ENCODE results near the gene SERP2. TPM values are rescaled to one million over a fixed set of nuclear protein-coding genes. Genes with fewer than 3 reads are reported as not detected.

Gene SERP2
- total and polyA plus RNA-seq, 2 donors (not counting 1 experiment from before 2014, with no cell fraction given), result 0.43 TPM; not detected in 1

DNA sequence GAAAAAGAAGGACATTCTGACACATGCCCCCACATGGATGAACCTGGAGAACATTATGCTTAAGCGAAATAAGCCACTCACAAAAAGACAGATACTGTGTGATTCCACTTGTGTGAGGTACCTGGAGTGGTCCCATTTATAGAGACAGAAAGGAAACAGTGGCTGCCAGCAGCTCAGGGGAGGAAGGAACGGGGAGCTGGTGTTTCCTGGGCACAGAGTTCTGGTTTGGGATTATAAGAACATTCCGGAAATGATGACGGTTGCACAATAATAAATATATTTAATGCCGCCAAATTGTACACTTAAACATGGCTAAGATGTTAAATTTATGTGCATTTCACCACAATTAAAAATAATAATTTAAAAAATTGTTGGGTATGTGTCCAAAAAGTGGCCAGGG lies 33.0 kb downstream of the SERP2 start:
- H3K27me3 ChIP-seq (replicated peaks in 1 of 4; ENCODE audit: control extremely low read depth in 1 of 4, control insufficient read depth in 3 of 4, insufficient read depth in 4 of 4, low read length in 3 of 4), result peaks cover 0 to 2% (median 0%) of the 10 kb centered on the region in 4 experiments
- H3K36me3 ChIP-seq (replicated peaks in 1 of 2; ENCODE audit: control extremely low read depth in 1 of 2, control insufficient read depth in 1 of 2, extremely low read depth in 1 of 2, insufficient read depth in 2 of 2, low read length in 1 of 2), result no peaks in the 10 kb centered on the region
- H3K27ac ChIP-seq (ENCODE audit: low read length in 2 of 2), result no peak overlapping the region
- H3K9me3 ChIP-seq (ENCODE audit: control extremely low read depth in 1 of 3, control insufficient read depth in 2 of 3, insufficient read depth in 1 of 3, low read length in 2 of 3), result no peaks in the 10 kb centered on the region
- no peak overlapping the region for H3K4me2 ChIP-seq (replicated peaks; ENCODE audit: low read depth, low read length, poor library complexity, severe bottlenecking)
- intact Hi-C loops (cut with micrococcal nuclease), result no loop called here
- no peaks in the 10 kb centered on the region for H3K79me2 ChIP-seq (ENCODE audit: control insufficient read depth, insufficient read depth, low read length)
- no peak for TF ChIP-seq EZH2 (IDR thresholded peaks at IDR 0.05; ENCODE audit: borderline replicate concordance, insufficient read depth, low read depth, low read length, poor library complexity, severe bottlenecking)
- TF ChIP-seq, protein P1, sequence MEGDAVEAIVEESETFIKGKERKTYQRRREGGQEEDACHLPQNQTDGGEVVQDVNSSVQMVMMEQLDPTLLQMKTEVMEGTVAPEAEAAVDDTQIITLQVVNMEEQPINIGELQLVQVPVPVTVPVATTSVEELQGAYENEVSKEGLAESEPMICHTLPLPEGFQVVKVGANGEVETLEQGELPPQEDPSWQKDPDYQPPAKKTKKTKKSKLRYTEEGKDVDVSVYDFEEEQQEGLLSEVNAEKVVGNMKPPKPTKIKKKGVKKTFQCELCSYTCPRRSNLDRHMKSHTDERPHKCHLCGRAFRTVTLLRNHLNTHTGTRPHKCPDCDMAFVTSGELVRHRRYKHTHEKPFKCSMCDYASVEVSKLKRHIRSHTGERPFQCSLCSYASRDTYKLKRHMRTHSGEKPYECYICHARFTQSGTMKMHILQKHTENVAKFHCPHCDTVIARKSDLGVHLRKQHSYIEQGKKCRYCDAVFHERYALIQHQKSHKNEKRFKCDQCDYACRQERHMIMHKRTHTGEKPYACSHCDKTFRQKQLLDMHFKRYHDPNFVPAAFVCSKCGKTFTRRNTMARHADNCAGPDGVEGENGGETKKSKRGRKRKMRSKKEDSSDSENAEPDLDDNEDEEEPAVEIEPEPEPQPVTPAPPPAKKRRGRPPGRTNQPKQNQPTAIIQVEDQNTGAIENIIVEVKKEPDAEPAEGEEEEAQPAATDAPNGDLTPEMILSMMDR (IDR thresholded peaks at IDR 0.05), result no peak
- Mint-ChIP-seq H3K27me3 (peaks cover 26% of the 10 kb centered on the region), H3K27ac (no peak overlapping the region), H3K4me3 (no peak overlapping the region), H3K4me1 (no peaks in the 10 kb centered on the region), H3K9me3 (ENCODE audit: insufficient read depth) (no peaks in the 10 kb centered on the region)
- DNase-seq, result no peak
- ATAC-seq (ENCODE audit: low read depth), result no peak
- whole genome bisulfite sequencing (ENCODE audit: insufficient coverage), result no CpG with 5 or more reads among the region's 5 CpGs
- CTCF ChIA-PET, result interaction anchor here (0.7 kb wide), 1 partner anchor 32 kb away, joined by 3 read pairs; no protein-coding TSS in a partner anchor
- H3K9ac ChIP-seq (ENCODE audit: low read length), result no peak overlapping the region
- POLR2A ChIA-PET, result no interaction called here
- H3K4me1 ChIP-seq (ENCODE audit: control insufficient read depth in 2 of 2, insufficient read depth in 2 of 2, low read length in 2 of 2), result no peaks in the 10 kb centered on the region
- no peak overlapping the region for H3K4me3 ChIP-seq (ENCODE audit: control extremely low read depth in 1 of 5, extremely low read depth in 1 of 5, insufficient read depth in 1 of 5, low read depth in 2 of 5, low read length in 4 of 5)
- H2AFZ ChIP-seq (ENCODE audit: insufficient read depth, low read depth, low read length, poor library complexity, severe bottlenecking), result no peak overlapping the region
- H4K20me1 ChIP-seq (ENCODE audit: control insufficient read depth, insufficient read depth, low read length, poor library complexity, severe bottlenecking), result no peaks in the 10 kb centered on the region

DNA sequence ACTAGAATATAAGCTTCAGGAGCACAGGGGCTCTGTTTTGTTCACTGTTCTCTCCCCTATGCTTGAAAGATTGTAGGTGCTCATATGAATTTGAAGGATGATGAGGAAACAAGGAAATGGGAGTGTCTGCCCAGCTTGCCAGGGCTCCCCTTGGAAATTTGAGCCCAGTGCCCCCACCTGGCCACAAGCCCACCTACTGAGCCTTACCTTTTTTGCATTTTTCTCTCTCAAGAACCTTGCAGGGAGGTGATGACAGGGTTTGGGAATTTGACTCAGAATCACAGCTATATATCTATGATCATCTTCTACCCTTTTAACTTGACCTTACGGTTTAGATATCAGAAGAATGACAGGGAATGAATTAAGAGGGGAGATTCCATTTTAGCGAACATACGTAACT lies 33.8 kb downstream of the SERP2 start:
- no peak overlapping the region for H3K4me3 Mint-ChIP-seq
- H3K4me2 ChIP-seq (replicated peaks; ENCODE audit: low read depth, low read length, poor library complexity, severe bottlenecking), result no peak overlapping the region
- H3K27me3 ChIP-seq (replicated peaks in 1 of 4; ENCODE audit: control extremely low read depth in 1 of 4, control insufficient read depth in 3 of 4, insufficient read depth in 4 of 4, low read length in 3 of 4), result peaks cover 0 to 2% (median 0%) of the 10 kb centered on the region in 4 experiments
- H3K4me3 ChIP-seq (ENCODE audit: control extremely low read depth in 1 of 5, extremely low read depth in 1 of 5, insufficient read depth in 1 of 5, low read depth in 2 of 5, low read length in 4 of 5), result no peak overlapping the region
- no peaks in the 10 kb centered on the region for H3K4me1 Mint-ChIP-seq
- no peaks in the 10 kb centered on the region for H3K79me2 ChIP-seq (ENCODE audit: control insufficient read depth, insufficient read depth, low read length)
- ATAC-seq (ENCODE audit: low read depth) (no peak), DNase-seq (no peak)
- no peak overlapping the region for H3K27ac Mint-ChIP-seq
- no peak overlapping the region for H3K27ac ChIP-seq (ENCODE audit: low read length in 2 of 2)
- no peaks in the 10 kb centered on the region for H3K36me3 ChIP-seq (replicated peaks in 1 of 2; ENCODE audit: control extremely low read depth in 1 of 2, control insufficient read depth in 1 of 2, extremely low read depth in 1 of 2, insufficient read depth in 2 of 2, low read length in 1 of 2)
- no peak overlapping the region for H3K9ac ChIP-seq (ENCODE audit: low read length)
- H2AFZ ChIP-seq (ENCODE audit: insufficient read depth, low read depth, low read length, poor library complexity, severe bottlenecking), result no peak overlapping the region
- no peaks in the 10 kb centered on the region for H3K9me3 Mint-ChIP-seq (ENCODE audit: insufficient read depth)
- TF ChIP-seq EZH2 (IDR thresholded peaks at IDR 0.05; ENCODE audit: borderline replicate concordance, insufficient read depth, low read depth, low read length, poor library complexity, severe bottlenecking), result no peak
- TF ChIP-seq, protein P1 (IDR thresholded peaks at IDR 0.05), result no peak
- POLR2A ChIA-PET, result no interaction called here
- H3K4me1 ChIP-seq (ENCODE audit: control insufficient read depth in 2 of 2, insufficient read depth in 2 of 2, low read length in 2 of 2), result no peaks in the 10 kb centered on the region
- 88% methylated on average over 2 of the region's 3 CpGs for WGBS (ENCODE audit: insufficient coverage)
- no peaks in the 10 kb centered on the region for H4K20me1 ChIP-seq (ENCODE audit: control insufficient read depth, insufficient read depth, low read length, poor library complexity, severe bottlenecking)
- CTCF ChIA-PET, result interaction anchor here (0.7 kb wide), 1 partner anchor 31 kb away, joined by 3 read pairs; no protein-coding TSS in a partner anchor
- intact Hi-C loops (cut with micrococcal nuclease), result no loop called here
- H3K27me3 Mint-ChIP-seq, result peaks cover 31% of the 10 kb centered on the region
- H3K9me3 ChIP-seq (ENCODE audit: control extremely low read depth in 1 of 3, control insufficient read depth in 2 of 3, insufficient read depth in 1 of 3, low read length in 2 of 3), result no peaks in the 10 kb centered on the region

All from B cell (primary cell).